Endothelial cell of umbilical vein (primary cell): Measurements from ENCODE around the gene MCL1. TPM values are rescaled to one million over a fixed set of nuclear protein-coding genes. Genes with fewer than 3 reads are reported as not detected.

Experiments used
- BruUV-seq: library from RNA; stranded (reverse); fragments of 400-500 nt; replicated peaks from 2 replicates; lab custom pipeline; 2021; lab: Mats Ljungman, UMichigan
- CTCF ChIA-PET: fragments of 300-600, 350-600 bp; sonication (Branson Sonifier 250); formaldehyde crosslinking; loops from one replicate; lab custom pipeline; 2021; ENCODE audit warnings: antibody characterized with exemption, inconsistent platforms; lab: Charles Lee
- POLR2A ChIA-PET: fragments of 300-600, 350-600 bp; sonication (Branson Sonifier 250); formaldehyde crosslinking; loops from one replicate; lab custom pipeline; 2021; ENCODE audit warnings: antibody characterized with exemption, inconsistent platforms; lab: Charles Lee
- DNase-seq: peaks from one replicate; pipeline ENCODE4 v3.0.0-alpha.2; 2011; ENCODE audit warnings: low read depth, low spot score
- FAIRE-seq: peaks from 2 replicates; lab custom pipeline; 2011; peaks lifted over from hg19 to GRCh38; lab: Jason Lieb, UNC
- H2AFZ ChIP-seq: 2 replicates; pipeline ENCODE4 v1.6.0; 2012; ENCODE audit warnings: low read depth, low read length, control low read depth, inconsistent platforms
- H3K27ac ChIP-seq: 2 replicates; pipeline ENCODE4 v1.5.1; 2011; ENCODE audit warnings: low read depth, mild to moderate bottlenecking, control low read depth, low read length, moderate library complexity; ENCODE audit not compliant: insufficient read depth
- H3K27me3 ChIP-seq, 2 experiments: 2 replicates each; pipeline versions ENCODE4 v1.6.0 to v1.6.1; 2011; ENCODE audit warnings: low read length in 2 of 2, mixed read lengths in 1 of 2; ENCODE audit not compliant: control insufficient read depth in 2 of 2, insufficient read depth in 2 of 2
- H3K36me3 ChIP-seq, 2 experiments: 2 replicates in 1 of 2; 3 replicates in 1 of 2; pipeline ENCODE4 v1.5.1; 2011; ENCODE audit warnings: low read length in 2 of 2, mild to moderate bottlenecking in 1 of 2, moderate library complexity in 1 of 2; ENCODE audit not compliant: control insufficient read depth in 2 of 2, insufficient read depth in 2 of 2; ENCODE audit errors: extremely low read depth in 1 of 2
- H3K4me1 ChIP-seq: 3 replicates; pipeline ENCODE4 v1.5.1; 2011; ENCODE audit warnings: mild to moderate bottlenecking, low read length; ENCODE audit not compliant: control insufficient read depth, insufficient read depth; ENCODE audit errors: extremely low read depth
- H3K4me2 ChIP-seq: 2 replicates; pipeline ENCODE4 v1.6.1; 2011; ENCODE audit warnings: low read length, control low read depth, mixed read lengths; ENCODE audit not compliant: insufficient read depth
- H3K4me3 ChIP-seq, 3 experiments: fragments of 200-600 bp in 1 of 3; sonication (generic), shearing (Covaris generic) in 1 of 3; replicated peaks in 1 of 3; 2 replicates each; pipeline ENCODE4 v1.5.1; 2011 to 2016; ENCODE audit warnings: control low read depth in 3 of 3, low read length in 3 of 3, mild to moderate bottlenecking in 2 of 3, inconsistent platforms in 1 of 3, low read depth in 1 of 3, moderate library complexity in 1 of 3; ENCODE audit not compliant: insufficient read depth in 1 of 3
- H3K79me2 ChIP-seq: 2 replicates; pipeline ENCODE4 v1.6.0; 2012; ENCODE audit warnings: low read length, inconsistent platforms; ENCODE audit not compliant: control insufficient read depth, insufficient read depth
- H3K9ac ChIP-seq: replicated peaks from 2 replicates; pipeline ENCODE3; 2011; ENCODE audit warnings: low read length, control low read depth; ENCODE audit not compliant: insufficient read depth; ENCODE audit errors: extremely low read depth
- H3K9me1 ChIP-seq: replicated peaks from 3 replicates; pipeline ENCODE4 v1.6.0; 2011; ENCODE audit warnings: mild to moderate bottlenecking, low read length; ENCODE audit not compliant: control insufficient read depth, insufficient read depth; ENCODE audit errors: extremely low read depth
- H3K9me3 ChIP-seq: replicated peaks from 2 replicates; pipeline ENCODE4 v1.5.1; 2012; ENCODE audit warnings: low read length, inconsistent platforms; ENCODE audit not compliant: control insufficient read depth, insufficient read depth
- H4K20me1 ChIP-seq: replicated peaks from 2 replicates; pipeline ENCODE3; 2011; ENCODE audit warnings: mild to moderate bottlenecking, low read length; ENCODE audit not compliant: control insufficient read depth, insufficient read depth; ENCODE audit errors: extremely low read depth
- EZH2 ChIP-seq: IDR thresholded peaks from 2 replicates; pipeline ENCODE4 v1.6.1; 2012; ENCODE audit warnings: borderline replicate concordance, low read depth, mild to moderate bottlenecking, moderate library complexity, low read length, inconsistent platforms; ENCODE audit not compliant: severe bottlenecking
- FOS ChIP-seq: IDR thresholded peaks from 2 replicates; pipeline ENCODE4 v1.6.1; 2011; ENCODE audit warnings: mild to moderate bottlenecking, low read length, moderate library complexity, borderline replicate concordance; ENCODE audit not compliant: insufficient read depth
- GATA2 ChIP-seq: IDR thresholded peaks from 2 replicates; pipeline ENCODE4 v1.7.0; 2011; ENCODE audit warnings: low read depth, mild to moderate bottlenecking, moderate library complexity, mixed read lengths, low read length; ENCODE audit not compliant: insufficient read length, insufficient read depth
- JUN ChIP-seq: IDR thresholded peaks from 2 replicates; pipeline ENCODE4 v1.6.1; 2011; ENCODE audit warnings: borderline replicate concordance, low read depth; ENCODE audit not compliant: insufficient read length, insufficient read depth
- MYC ChIP-seq: IDR thresholded peaks from one replicate; pipeline ENCODE4 v1.6.1; 2011; ENCODE audit warnings: mild to moderate bottlenecking, low read depth, low read length
- POLR2A ChIP-seq: IDR thresholded peaks from 2 replicates; pipeline ENCODE4 v1.6.1; 2012; ENCODE audit warnings: low read depth, mild to moderate bottlenecking, control low read depth, low read length
- POLR2AphosphoS5 ChIP-seq: IDR thresholded peaks from 2 replicates; pipeline ENCODE4 v1.6.1; 2012; ENCODE audit warnings: low read depth, mild to moderate bottlenecking, control low read depth, low read length, moderate library complexity; ENCODE audit not compliant: insufficient read depth
- dilution Hi-C: fragments of 300-500 bp; cut with MboI; formaldehyde crosslinking; loops from one replicate; pipeline ENCODE4 v1.15.0; 2019; ENCODE audit warnings: low sequenced_read_pairs; ENCODE audit not compliant: extremely low pct_ligation_motif_present
- intact Hi-C: fragments of 100-400 bp; cut with micrococcal nuclease; formaldehyde crosslinking; loops from one replicate; pipeline ENCODE4 v1.10.0; 2022
- polyA plus RNA-seq, 4 experiments: library from polyadenylated mRNA; depleted of rRNA in 3 of 4; stranded (reverse) in 3 of 4; unstranded in 1 of 4; fragments of >200 nt; gene quantifications; 2 replicates each; pipeline versions ENCODE4 v1.2.1 to v1.2.3, GENCODE V29; 2011 to 2012; ENCODE audit warnings: missing spikeins in 1 of 4
- total RNA-seq: library from RNA; stranded (reverse); gene quantifications from 2 replicates; pipeline ENCODE4 v1.2.3, GENCODE V29; 2021
- TF ChIP-seq, protein P1 (sequence below), 2 donors: IDR thresholded peaks; 1 replicate in 1 of 2; 2 replicates in 1 of 2; pipeline ENCODE4 v1.5.1; 2011; ENCODE audit warnings: low read length in 2 of 2, mild to moderate bottlenecking in 2 of 2, moderate library complexity in 2 of 2, control low read depth in 1 of 2, inconsistent platforms in 1 of 2, low read depth in 1 of 2; ENCODE audit not compliant: insufficient read depth in 1 of 2; ENCODE audit errors: extremely low read depth in 1 of 2
- TF ChIP-seq, protein P2 (sequence below): IDR thresholded peaks from 2 replicates; pipeline ENCODE4 v1.6.1; 2011; ENCODE audit not compliant: insufficient read depth, insufficient read length

The MCL1 gene
- total and polyA plus RNA-seq, 2 donors (not counting 3 experiments of a cell fraction or from before 2014, with no cell fraction given): 87.3 to 186 TPM

DNA sequence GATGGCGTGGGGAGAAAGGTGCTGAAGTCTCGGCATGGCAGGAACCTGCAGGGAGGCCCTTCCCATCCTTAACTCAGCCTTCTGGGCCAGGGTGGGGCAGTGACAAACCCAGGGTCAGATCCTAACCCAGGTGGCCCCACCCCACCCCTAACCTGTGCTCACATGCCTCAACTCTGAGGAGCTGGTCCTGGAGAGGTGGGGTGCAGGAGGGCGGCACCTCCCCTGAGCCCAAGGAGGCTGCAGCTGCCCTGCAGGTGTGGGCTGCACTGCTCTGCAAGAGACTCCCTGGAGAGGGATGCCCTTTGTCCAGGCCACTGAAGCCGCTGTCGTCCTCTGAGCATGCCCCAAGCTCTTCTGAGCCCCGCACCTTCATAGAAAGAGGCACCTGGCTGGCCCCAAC is 45.4 kb downstream of the MCL1 start:
- BruUV-seq: no TSS peak
- TF ChIP-seq EZH2 (no peak), POLR2AphosphoS5 (no peak), MYC (no peak), POLR2A (no peak), FOS (no peak), GATA2 (no peak), JUN (no peak)
- TF ChIP-seq, protein P1, sequence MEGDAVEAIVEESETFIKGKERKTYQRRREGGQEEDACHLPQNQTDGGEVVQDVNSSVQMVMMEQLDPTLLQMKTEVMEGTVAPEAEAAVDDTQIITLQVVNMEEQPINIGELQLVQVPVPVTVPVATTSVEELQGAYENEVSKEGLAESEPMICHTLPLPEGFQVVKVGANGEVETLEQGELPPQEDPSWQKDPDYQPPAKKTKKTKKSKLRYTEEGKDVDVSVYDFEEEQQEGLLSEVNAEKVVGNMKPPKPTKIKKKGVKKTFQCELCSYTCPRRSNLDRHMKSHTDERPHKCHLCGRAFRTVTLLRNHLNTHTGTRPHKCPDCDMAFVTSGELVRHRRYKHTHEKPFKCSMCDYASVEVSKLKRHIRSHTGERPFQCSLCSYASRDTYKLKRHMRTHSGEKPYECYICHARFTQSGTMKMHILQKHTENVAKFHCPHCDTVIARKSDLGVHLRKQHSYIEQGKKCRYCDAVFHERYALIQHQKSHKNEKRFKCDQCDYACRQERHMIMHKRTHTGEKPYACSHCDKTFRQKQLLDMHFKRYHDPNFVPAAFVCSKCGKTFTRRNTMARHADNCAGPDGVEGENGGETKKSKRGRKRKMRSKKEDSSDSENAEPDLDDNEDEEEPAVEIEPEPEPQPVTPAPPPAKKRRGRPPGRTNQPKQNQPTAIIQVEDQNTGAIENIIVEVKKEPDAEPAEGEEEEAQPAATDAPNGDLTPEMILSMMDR (IDR thresholded peaks at IDR 0.05; ENCODE audit: extremely low read depth in 1 of 2, insufficient read depth in 1 of 2, low read depth in 1 of 2, low read length in 2 of 2): no peak
- TF ChIP-seq, protein P2, sequence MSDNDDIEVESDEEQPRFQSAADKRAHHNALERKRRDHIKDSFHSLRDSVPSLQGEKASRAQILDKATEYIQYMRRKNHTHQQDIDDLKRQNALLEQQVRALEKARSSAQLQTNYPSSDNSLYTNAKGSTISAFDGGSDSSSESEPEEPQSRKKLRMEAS: no peak
- no peaks in the 10 kb centered on the region for H4K20me1 ChIP-seq
- H3K4me2 ChIP-seq: no peak overlapping the region
- no peaks in the 10 kb centered on the region for H3K36me3 ChIP-seq
- ChIA-PET POLR2A (no interaction called here), CTCF (interaction anchor here (1.1 to 3.7 kb wide), 5 partner anchors 10 to 70 kb away, joined by 3 to 24 read pairs (median 19); partner anchors contain the start of genes ADAMTSL4 and FALEC)
- no peak overlapping the region for H3K27ac ChIP-seq
- FAIRE-seq (no peak), DNase-seq (no peak)
- dilution Hi-C loops (no loop called here), intact Hi-C loops (no loop called here)
- no peaks in the 10 kb centered on the region for H3K9me1 ChIP-seq
- H2AFZ ChIP-seq: no peak overlapping the region
- no peaks in the 10 kb centered on the region for H3K27me3 ChIP-seq
- H3K79me2 ChIP-seq: no peaks in the 10 kb centered on the region
- no peaks in the 10 kb centered on the region for H3K4me1 ChIP-seq
- no peak overlapping the region for H3K9ac ChIP-seq
- H3K9me3 ChIP-seq: no peaks in the 10 kb centered on the region
- H3K4me3 ChIP-seq: no peak overlapping the region
